Activated T-cell treated with anti-CD3 and anti-CD28 coated beads, Interleukin-2, amount 50 U/mL, for 72 hours (primary cell): ENCODE data around the gene TMEM108. TPM values are rescaled to one million over a fixed set of nuclear protein-coding genes. Genes with fewer than 3 reads are reported as not detected.

ENCODE experiments used
- ATAC-seq, 2 donors: fragments of 150-1000 bp; cut with Tn5 transposase; replicated peaks in 1 of 2; 2 replicates each; pipeline ENCODE4 v1.10.0; 2021; ENCODE audit warnings: moderate library complexity in 2 of 2, mild to moderate bottlenecking in 1 of 2
- DNase-seq, 2 donors: peaks; one replicate each; pipeline ENCODE4 v3.0.0; 2021 to 2022; ENCODE audit warnings: mixed read lengths in 1 of 2
- H3K27ac Mint-ChIP-seq: one replicate; pipeline ENCODE4 v1.8.0; 2022; ENCODE audit warnings: mild to moderate bottlenecking, moderate library complexity, mixed read lengths
- H3K27me3 Mint-ChIP-seq: one replicate; pipeline ENCODE4 v1.8.0; 2022; ENCODE audit warnings: low read depth, mixed read lengths
- H3K36me3 Mint-ChIP-seq, 2 donors: one replicate each; pipeline ENCODE4 v1.8.0; 2022; ENCODE audit warnings: mixed read lengths in 2 of 2, mild to moderate bottlenecking in 1 of 2; ENCODE audit not compliant: insufficient read depth in 2 of 2
- H3K4me1 Mint-ChIP-seq: one replicate; pipeline ENCODE4 v1.8.0; 2022; ENCODE audit warnings: low read depth, mixed read lengths
- H3K4me3 Mint-ChIP-seq, 2 donors: one replicate each; pipeline ENCODE4 v1.8.0; 2022; ENCODE audit warnings: mild to moderate bottlenecking in 2 of 2, mixed read lengths in 2 of 2, moderate library complexity in 2 of 2
- H3K9me3 Mint-ChIP-seq, 2 donors: one replicate each; pipeline ENCODE4 v1.8.0; 2022; ENCODE audit warnings: mixed read lengths in 2 of 2
- total RNA-seq, 2 donors: library from RNA; stranded (reverse); gene quantifications; one replicate each; pipeline ENCODE4 v1.2.3, GENCODE V29; 2022

The TMEM108 gene
- total RNA-seq, 2 donors from 2014 or later: 0.12 TPM; not detected in 1

DNA sequence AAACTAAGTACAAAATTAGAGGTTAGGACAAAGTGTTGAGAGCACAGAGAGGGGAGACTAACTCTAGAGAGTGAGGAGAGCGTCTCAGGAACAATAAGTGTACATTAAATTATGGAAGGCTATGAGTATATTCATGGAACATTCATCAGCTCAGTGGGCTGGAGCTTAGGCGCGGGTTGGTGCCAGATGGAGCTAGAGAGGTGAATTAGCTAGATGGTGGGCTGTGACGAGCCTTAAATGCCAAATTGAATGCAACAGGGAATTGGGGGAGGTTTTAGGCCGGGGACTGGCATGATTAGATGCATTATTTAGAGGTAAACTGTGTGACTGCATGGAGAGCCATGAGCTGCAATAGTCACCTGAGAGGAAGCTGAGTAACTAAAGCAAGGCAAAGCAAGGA is 97.1 kb downstream of the TMEM108 start:
- H3K4me1 Mint-ChIP-seq: no peaks in the 10 kb centered on the region
- H3K27me3 Mint-ChIP-seq: peaks cover 11% of the 10 kb centered on the region
- no peaks in the 10 kb centered on the region for H3K36me3 Mint-ChIP-seq
- ATAC-seq (no peak), DNase-seq (no peak)
- H3K4me3 Mint-ChIP-seq: no peak overlapping the region
- no peak overlapping the region for H3K27ac Mint-ChIP-seq
- H3K9me3 Mint-ChIP-seq: no peaks in the 10 kb centered on the region

DNA sequence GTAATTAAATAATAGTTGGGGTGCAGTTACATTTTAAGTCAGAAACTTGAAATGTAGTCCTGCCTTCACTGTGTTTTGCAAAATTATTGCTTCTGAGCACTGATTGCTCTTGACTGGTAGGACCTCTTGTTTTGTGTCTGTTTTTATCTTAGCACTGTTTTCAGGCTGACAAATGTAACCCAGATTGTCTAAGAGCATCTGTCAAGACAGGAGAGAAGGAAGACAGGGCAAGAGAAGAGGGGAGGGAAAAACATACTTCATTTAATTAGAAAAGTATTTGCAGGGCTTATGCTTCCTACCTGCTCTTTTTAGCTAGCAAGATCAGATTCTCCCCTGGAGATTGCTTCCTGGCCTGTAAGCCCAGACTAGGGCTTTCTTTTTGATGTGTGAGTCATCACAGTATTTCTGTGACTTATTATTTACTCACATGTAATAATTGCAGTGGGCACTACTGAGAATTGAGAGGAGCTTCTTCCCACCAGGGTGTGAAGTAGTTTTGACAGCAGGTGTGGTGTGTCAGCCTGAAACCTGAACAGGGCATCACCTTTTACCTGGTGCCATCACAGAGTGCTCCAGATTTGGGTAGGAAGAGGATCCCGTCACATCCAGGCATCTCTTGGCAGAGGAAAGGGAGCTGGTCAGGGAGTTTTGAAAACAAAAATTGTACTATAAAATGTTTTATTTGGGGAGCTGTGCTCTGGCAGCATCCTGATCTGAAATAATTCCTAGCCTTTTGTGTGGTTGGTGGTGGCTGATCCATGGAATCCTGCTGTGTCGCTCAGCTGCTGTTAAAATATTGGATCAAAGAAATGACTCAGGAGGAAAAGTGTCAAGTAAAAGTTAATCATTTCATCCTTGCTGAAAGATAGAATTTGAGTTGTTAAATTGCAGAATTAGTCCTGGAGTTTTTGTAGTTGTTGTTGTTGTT is 98.2 kb downstream of the TMEM108 start:
- H3K27me3 Mint-ChIP-seq: peaks cover 11% of the 10 kb centered on the region
- ATAC-seq (no peak), DNase-seq (no peak)
- H3K4me3 Mint-ChIP-seq: no peak overlapping the region
- H3K36me3 Mint-ChIP-seq: no peaks in the 10 kb centered on the region
- H3K4me1 Mint-ChIP-seq: no peaks in the 10 kb centered on the region
- no peak overlapping the region for H3K27ac Mint-ChIP-seq
- H3K9me3 Mint-ChIP-seq: no peaks in the 10 kb centered on the region

DNA sequence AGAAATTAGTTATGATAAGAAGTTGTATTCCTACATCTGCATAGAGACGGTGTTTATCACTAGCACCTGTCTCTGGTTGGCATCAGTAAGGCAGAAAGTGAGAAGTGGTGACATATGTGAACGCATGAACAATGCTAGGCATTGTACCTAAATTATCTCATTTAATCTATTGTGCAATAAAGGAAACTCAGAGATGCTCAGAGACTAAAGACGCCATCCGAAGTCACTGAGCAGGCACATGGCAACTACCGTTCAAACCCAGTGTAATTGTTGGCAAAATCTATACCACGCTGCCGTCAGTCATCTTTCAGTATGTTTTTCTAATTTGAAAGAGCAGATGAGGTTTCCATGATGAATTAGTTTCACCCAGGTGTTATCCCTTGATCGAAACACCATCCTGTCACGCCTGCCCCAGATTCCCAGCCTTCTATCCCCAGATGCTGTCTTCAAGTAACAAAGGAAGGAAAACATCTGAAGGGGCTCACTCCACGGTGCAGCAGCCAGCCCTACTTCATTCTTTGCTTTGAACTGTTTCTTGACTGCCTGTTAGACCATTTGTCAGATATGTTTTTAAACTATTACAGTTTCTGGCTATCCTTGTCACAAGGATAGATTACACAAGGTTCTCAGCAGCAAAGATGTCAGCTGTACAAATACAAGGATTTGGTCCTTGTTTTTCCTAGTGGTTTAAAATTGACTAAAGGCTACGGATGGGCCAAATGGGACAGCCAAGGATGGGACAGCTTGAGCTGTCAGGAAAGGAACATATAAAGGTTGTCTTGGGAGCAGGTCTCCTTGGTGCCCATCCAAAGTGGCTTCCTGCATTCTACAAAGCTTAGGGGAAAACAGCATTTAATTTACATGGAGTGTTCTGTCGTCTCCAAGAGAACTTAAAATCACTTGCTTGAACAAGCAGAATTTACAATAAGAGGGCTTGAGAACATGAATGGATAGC is 99.1 kb downstream of the TMEM108 start:
- ATAC-seq (no peak), DNase-seq (no peak)
- H3K36me3 Mint-ChIP-seq: no peaks in the 10 kb centered on the region
- H3K4me1 Mint-ChIP-seq: no peaks in the 10 kb centered on the region
- H3K4me3 Mint-ChIP-seq: no peak overlapping the region
- H3K27me3 Mint-ChIP-seq: peaks cover 11% of the 10 kb centered on the region
- H3K27ac Mint-ChIP-seq: no peak overlapping the region
- H3K9me3 Mint-ChIP-seq: no peaks in the 10 kb centered on the region

DNA sequence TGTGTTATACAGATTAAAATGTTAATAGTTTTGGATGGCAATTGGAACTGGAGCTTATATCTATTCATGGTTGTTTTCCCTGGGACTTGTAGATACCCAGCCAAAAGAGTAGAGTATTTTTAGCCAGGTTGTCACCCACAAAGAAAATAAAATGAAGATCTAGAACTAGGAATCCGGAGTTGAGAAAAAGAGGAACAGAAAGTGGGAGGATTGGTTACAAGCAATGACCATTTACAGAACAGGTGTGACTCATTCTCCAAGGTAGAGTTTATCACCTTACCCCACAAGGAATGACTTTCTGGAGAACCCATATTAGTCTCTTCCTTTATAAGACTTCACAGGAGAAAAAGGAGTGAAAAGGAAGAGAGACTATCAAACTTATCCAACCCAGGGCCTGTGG is 99.8 kb downstream of the TMEM108 start:
- Mint-ChIP-seq H3K27me3 (peaks cover 11% of the 10 kb centered on the region), H3K27ac (no peak overlapping the region), H3K4me1 (no peaks in the 10 kb centered on the region), H3K36me3 (no peaks in the 10 kb centered on the region), H3K4me3 (no peak overlapping the region), H3K9me3 (no peaks in the 10 kb centered on the region)
- no peak for DNase-seq
- ATAC-seq: no peak

DNA sequence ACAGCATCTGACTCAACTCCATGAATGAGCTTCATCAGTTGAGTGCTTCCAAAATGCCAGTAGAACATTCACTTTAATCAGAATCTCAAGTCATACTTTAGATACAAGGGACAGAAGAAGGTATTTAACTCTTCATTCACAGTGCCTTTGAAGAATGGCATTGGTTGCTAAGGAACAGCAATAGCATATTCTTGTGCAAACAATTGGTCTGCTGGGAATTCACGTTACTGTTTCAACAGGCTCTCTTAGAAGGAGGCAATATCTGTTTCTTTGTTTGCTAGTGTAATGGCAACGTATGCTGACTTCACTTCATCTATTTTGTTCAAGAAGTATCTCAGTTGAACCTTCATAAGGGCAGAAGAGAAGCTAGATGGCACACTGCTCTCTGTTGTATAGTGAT is 113.9 kb downstream of the TMEM108 start:
- no peak overlapping the region for H3K27ac Mint-ChIP-seq
- ATAC-seq (no peak), DNase-seq (no peak)
- H3K4me3 Mint-ChIP-seq: no peak overlapping the region
- no peaks in the 10 kb centered on the region for H3K4me1 Mint-ChIP-seq
- peaks cover 1 to 2% of the 10 kb centered on the region in 2 donors for H3K36me3 Mint-ChIP-seq
- peaks cover 3% of the 10 kb centered on the region for H3K27me3 Mint-ChIP-seq
- peaks cover under 1 to 3% of the 10 kb centered on the region in 2 donors for H3K9me3 Mint-ChIP-seq

DNA sequence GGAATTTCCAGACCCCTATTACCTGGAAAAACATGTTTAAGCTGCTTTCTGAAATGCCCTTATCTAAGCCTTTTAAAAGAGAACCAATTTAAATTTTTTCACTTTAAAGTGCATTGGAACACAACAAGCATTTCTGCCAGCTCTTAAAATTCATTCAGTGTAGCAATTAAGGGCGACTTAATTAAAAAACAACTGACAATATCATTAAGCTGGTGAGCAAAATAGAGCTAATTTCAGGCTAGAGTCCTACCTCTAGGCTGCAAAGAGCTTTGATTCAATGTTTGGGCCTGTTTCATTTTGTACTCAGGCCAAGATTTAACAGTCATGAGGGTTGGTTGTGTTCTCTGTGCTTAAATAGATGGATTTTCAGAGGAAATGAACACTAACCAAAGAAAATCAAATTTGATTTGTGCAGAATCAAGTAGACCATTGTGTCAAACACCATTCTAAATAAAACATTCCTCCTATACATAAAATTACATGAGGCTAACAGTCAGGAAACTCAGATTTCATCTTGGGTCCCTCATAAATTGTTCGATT is 114.6 kb downstream of the TMEM108 start:
- ATAC-seq (no peak), DNase-seq (no peak)
- no peak overlapping the region for H3K27ac Mint-ChIP-seq
- no peak overlapping the region for H3K4me3 Mint-ChIP-seq
- no peaks in the 10 kb centered on the region for H3K4me1 Mint-ChIP-seq
- H3K27me3 Mint-ChIP-seq: no peaks in the 10 kb centered on the region
- H3K36me3 Mint-ChIP-seq: peaks cover 0 to 1% of the 10 kb centered on the region in 2 donors
- peaks cover 0 to 3% of the 10 kb centered on the region in 2 donors for H3K9me3 Mint-ChIP-seq

DNA sequence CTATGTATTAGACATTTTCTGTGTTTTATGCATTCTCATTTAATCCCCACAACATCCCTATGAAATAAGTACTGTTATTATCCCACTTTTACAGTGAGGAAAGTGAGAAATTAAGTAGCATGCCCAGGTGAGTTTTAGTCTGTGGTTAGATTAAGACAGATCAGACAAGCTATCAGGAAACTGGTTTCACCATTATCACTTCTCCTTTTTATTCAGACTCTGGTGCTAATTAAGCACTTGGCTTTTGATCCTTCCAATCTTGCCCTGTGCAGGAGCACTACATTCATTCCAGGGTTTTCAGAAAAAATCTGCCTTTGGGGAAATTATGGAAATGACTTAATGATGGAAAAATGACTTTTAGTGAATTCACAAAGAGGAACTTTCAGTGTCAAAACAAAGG is 115.2 kb downstream of the TMEM108 start:
- H3K4me1 Mint-ChIP-seq: no peaks in the 10 kb centered on the region
- H3K27me3 Mint-ChIP-seq: no peaks in the 10 kb centered on the region
- H3K27ac Mint-ChIP-seq: no peak overlapping the region
- peaks cover 0 to 1% of the 10 kb centered on the region in 2 donors for H3K36me3 Mint-ChIP-seq
- no peak for DNase-seq
- H3K4me3 Mint-ChIP-seq: no peak overlapping the region
- peaks cover 0 to 3% of the 10 kb centered on the region in 2 donors for H3K9me3 Mint-ChIP-seq
- no peak for ATAC-seq

DNA sequence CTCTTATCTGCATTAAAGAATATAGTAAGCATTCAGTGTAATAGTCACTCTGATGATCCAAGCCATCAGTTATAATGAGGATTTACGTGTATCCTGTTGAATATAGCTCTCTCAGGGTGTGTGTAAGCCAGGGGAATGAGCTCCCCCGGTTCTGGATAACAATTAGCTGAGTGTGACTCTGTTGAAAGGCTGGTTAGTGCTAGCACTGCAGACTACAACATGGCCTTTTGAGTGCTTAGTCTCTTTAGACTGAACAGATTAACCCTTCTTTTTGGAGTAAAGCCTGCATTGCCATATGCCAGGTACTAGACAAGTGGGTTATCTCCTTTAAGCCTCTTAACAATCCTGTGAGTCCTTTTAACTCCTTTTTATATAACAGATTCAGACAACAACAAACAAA is 119.5 kb downstream of the TMEM108 start:
- Mint-ChIP-seq H3K4me3 (no peak overlapping the region), H3K36me3 (peaks cover 0 to 1% of the 10 kb centered on the region in 2 donors), H3K27ac (no peak overlapping the region), H3K9me3 (peaks cover 0 to 6% of the 10 kb centered on the region in 2 donors), H3K27me3 (no peaks in the 10 kb centered on the region), H3K4me1 (no peaks in the 10 kb centered on the region)
- ATAC-seq (no peak), DNase-seq (no peak)

DNA sequence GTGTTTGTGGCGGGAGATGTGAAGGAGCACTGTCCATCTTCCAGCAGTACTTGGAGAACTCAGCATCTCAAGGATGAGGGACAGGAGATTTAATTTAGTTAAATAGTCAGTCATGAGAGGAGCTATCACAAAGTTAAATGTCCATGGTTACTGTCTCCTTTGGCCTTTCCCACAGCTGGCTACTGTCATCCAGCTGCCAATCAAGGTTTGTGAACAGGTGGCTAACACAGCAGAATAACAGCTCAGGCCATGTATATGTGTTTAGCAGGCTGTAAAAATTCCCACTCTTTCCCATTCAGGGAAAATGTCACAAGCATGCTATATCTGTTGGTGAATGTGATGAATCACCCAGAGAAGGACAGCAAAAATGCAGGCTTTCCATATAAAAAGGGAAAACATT is 120.5 kb downstream of the TMEM108 start:
- ATAC-seq: no peak
- Mint-ChIP-seq H3K4me3 (no peak overlapping the region), H3K36me3 (peaks cover 0 to 1% of the 10 kb centered on the region in 2 donors), H3K9me3 (peaks cover 0 to 6% of the 10 kb centered on the region in 2 donors), H3K27me3 (no peaks in the 10 kb centered on the region), H3K4me1 (no peaks in the 10 kb centered on the region), H3K27ac (no peak overlapping the region)
- DNase-seq: no peak

DNA sequence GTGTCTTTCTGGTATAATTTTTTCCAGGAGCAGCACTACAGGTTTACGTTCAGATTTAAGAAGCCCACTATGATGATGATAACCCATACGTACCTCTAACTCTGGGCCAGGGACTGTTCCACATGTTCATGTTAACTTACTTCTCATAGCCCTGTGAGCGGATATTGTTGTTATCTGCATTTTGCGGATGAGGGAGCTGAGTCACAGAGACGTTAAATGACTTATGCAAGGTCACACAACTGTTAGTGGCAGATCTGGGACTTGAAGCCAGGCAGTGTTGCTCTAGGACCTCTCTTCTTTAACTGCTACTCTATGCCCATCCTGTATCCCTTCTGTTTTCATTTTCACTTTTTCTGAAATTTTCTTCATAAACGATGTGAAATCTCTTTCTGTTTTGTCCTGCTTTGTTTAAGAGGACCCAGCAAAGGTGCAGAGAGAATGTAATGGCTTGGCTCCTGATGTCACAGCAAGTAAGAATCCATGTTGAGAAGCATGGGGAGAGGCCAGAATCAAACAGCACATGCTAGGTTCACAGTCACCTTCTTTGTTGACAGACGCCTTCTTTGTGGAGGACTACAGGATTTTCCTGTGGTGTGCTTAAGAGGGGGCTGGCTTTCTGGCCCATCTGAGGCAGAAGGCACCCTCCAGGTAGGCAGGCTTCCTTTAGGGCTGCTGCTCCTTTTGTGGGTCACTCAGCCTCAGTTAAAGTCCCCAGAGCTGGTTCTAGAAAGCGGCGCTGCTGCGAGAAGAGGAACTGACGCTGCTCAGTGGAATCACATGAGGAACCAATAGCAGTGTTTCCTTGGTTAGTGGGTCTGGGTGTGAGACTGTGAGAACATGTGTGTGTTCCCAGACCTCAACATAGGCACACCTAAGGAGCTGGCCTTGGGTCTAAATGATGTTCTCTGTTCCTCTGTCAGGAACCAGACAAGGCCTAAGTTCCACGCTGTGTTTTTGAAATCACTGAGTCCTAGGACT is 121.6 kb downstream of the TMEM108 start:
- Mint-ChIP-seq H3K4me3 (no peak overlapping the region), H3K36me3 (peaks cover 0 to 1% of the 10 kb centered on the region in 2 donors), H3K9me3 (peaks cover 0 to 6% of the 10 kb centered on the region in 2 donors), H3K4me1 (no peaks in the 10 kb centered on the region), H3K27me3 (no peaks in the 10 kb centered on the region), H3K27ac (no peak overlapping the region)
- no peak for ATAC-seq
- no peak for DNase-seq

DNA sequence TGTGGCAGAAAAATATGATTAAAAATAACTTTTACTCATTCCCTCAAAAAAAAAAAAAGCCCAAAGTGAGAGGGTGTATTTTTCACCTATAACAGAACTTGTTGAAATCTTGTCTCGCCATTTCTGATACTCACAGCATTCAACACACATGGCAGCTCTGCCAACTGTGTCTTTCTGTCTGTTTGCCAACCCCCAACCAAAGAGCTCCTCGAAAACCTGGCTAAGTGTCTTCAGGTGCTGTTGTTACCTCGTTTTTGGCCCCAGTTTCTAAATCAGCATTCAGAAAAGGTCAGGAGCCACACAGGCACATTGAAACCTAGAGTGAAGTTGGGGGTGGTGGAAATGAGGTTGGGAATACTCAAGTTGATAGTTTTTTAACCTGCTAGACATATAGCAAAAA is 123.5 kb downstream of the TMEM108 start:
- Mint-ChIP-seq H3K4me3 (no peak overlapping the region), H3K27ac (no peak overlapping the region), H3K36me3 (no peaks in the 10 kb centered on the region), H3K9me3 (peaks cover 0 to 3% of the 10 kb centered on the region in 2 donors), H3K27me3 (no peaks in the 10 kb centered on the region), H3K4me1 (no peaks in the 10 kb centered on the region)
- DNase-seq (no peak), ATAC-seq (no peak)

DNA sequence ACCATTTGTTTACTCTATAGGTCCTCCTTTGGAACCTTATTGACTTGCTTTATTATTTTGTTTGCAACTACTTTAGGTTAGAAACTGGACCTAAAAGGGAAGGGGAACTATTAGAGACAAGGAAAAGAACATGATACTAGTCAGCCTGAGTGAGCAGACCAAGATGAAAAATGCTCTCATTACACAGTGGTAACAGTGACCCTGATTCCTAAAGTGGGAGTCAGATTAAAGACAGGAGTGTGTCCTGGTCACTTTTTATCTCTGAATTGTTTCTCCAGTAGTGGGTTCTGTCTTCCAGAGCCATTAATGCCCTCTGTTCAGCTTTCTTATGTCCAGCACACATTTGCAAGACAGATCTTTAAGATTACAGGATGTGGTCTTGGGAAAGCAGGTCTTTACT is 124.1 kb downstream of the TMEM108 start:
- H3K27ac Mint-ChIP-seq: no peak overlapping the region
- no peaks in the 10 kb centered on the region for H3K27me3 Mint-ChIP-seq
- peaks cover 0 to 3% of the 10 kb centered on the region in 2 donors for H3K9me3 Mint-ChIP-seq
- DNase-seq: no peak
- no peaks in the 10 kb centered on the region for H3K4me1 Mint-ChIP-seq
- no peaks in the 10 kb centered on the region for H3K36me3 Mint-ChIP-seq
- ATAC-seq: no peak
- H3K4me3 Mint-ChIP-seq: no peak overlapping the region
